Hepatocyte (in vitro differentiated cells): ENCODE data around the gene SMDT1. TPM values are rescaled to one million over a fixed set of nuclear protein-coding genes. Genes with fewer than 3 reads are reported as not detected.
"Not testable (repeated sequence)": the region's sequence is repeated elsewhere in the genome, so short reads cannot be mapped to it uniquely, and the experiment has no call there.

Source experiments
- DNase-seq: peaks from one replicate; pipeline ENCODE4 v3.0.0-alpha.2; 2016; ENCODE audit warnings: low spot score
- H2AFZ ChIP-seq: fragments of 200-600 bp; sonication (generic); 2 replicates; pipeline ENCODE4 v1.6.0; 2016; ENCODE audit warnings: antibody characterized with exemption, mild to moderate bottlenecking
- H3K27ac ChIP-seq: fragments of 200-600 bp; sonication (generic); 2 replicates; pipeline ENCODE4 v1.5.1; 2016; ENCODE audit warnings: mild to moderate bottlenecking
- H3K27me3 ChIP-seq: fragments of 200-600 bp; sonication (generic); 2 replicates; pipeline ENCODE4 v1.6.1; 2016
- H3K36me3 ChIP-seq: fragments of 200-600 bp; sonication (generic); replicated peaks from 2 replicates; pipeline ENCODE4 v1.5.1; 2016; ENCODE audit warnings: low read depth; ENCODE audit not compliant: insufficient read depth
- H3K4me1 ChIP-seq: fragments of 200-600 bp; sonication (generic); 2 replicates; pipeline ENCODE4 v1.5.1; 2016; ENCODE audit warnings: mild to moderate bottlenecking, moderate library complexity; ENCODE audit not compliant: insufficient read depth
- H3K4me2 ChIP-seq: fragments of 200-600 bp; sonication (generic); 2 replicates; pipeline ENCODE4 v1.6.0; 2016
- H3K4me3 ChIP-seq: fragments of 200-600 bp; sonication (generic); 2 replicates; pipeline ENCODE4 v1.5.1; 2016; ENCODE audit warnings: mild to moderate bottlenecking
- H3K79me2 ChIP-seq: fragments of 200-600 bp; sonication (generic); 2 replicates; pipeline ENCODE4 v1.6.0; 2017; ENCODE audit warnings: mild to moderate bottlenecking
- H3K9me2 ChIP-seq: fragments of 200-600 bp; sonication (generic); replicated peaks from 2 replicates; pipeline ENCODE4 v1.6.0; 2017; ENCODE audit warnings: mild to moderate bottlenecking; ENCODE audit not compliant: insufficient read depth
- H3K9me3 ChIP-seq: fragments of 200-600 bp; sonication (generic); 2 replicates; pipeline ENCODE4 v1.5.1; 2016; ENCODE audit warnings: low read depth, mild to moderate bottlenecking
- H4K20me1 ChIP-seq: fragments of 200-600 bp; sonication (generic); 2 replicates; pipeline ENCODE4 v1.6.0; 2016; ENCODE audit warnings: mild to moderate bottlenecking; ENCODE audit not compliant: insufficient read depth, poor library complexity, severe bottlenecking
- EZH2 ChIP-seq: fragments of 200-600 bp; sonication (generic); IDR thresholded peaks from 2 replicates; pipeline ENCODE4 v1.6.1; 2016; ENCODE audit warnings: antibody characterized with exemption, mild to moderate bottlenecking, borderline replicate concordance
- EZH2phosphoT487 ChIP-seq: fragments of 200-600 bp; sonication (generic); IDR thresholded peaks from one replicate; pipeline ENCODE4 v1.6.1; 2018; ENCODE audit warnings: antibody characterized with exemption, mild to moderate bottlenecking, low read depth, moderate library complexity; ENCODE audit not compliant: unreplicated experiment, severe bottlenecking
- WGBS: methylation state at CpG from one replicate; pipeline ENCODE4 v1.1.6; 2016; ENCODE audit warnings: low lambda C conversion rate; ENCODE audit errors: missing lambda C conversion rate; 5-methylcytosine and 5-hydroxymethylcytosine counted together
- polyA plus RNA-seq: library from polyadenylated mRNA; unstranded; fragments of >200 nt; fragmentation: Nextera tagmentation; extraction: Ambion mirVana; gene quantifications from 2 replicates; pipeline ENCODE4 v1.2.1, GENCODE V29; 2016
- total RNA-seq: library from RNA; depleted of rRNA; stranded (reverse); fragments of >200 nt; gene quantifications from 2 replicates; pipeline ENCODE4 v1.2.3, GENCODE V29; 2014
- TF ChIP-seq, protein P1 (sequence below): fragments of 200-600 bp; sonication (generic); IDR thresholded peaks from 2 replicates; pipeline ENCODE4 v1.5.1; 2016; ENCODE audit warnings: antibody characterized with exemption, mild to moderate bottlenecking; ENCODE audit not compliant: poor library complexity

SMDT1 gene
- total and polyA plus RNA-seq, 2 experiments from 2014 or later, result 10.8 to 145 TPM

GRCh38 chr22:42068291-42068690 lies 11.2 kb upstream of the SMDT1 start:
- TF ChIP-seq EZH2 (no peak), EZH2phosphoT487 (no peak)
- TF ChIP-seq, protein P1, sequence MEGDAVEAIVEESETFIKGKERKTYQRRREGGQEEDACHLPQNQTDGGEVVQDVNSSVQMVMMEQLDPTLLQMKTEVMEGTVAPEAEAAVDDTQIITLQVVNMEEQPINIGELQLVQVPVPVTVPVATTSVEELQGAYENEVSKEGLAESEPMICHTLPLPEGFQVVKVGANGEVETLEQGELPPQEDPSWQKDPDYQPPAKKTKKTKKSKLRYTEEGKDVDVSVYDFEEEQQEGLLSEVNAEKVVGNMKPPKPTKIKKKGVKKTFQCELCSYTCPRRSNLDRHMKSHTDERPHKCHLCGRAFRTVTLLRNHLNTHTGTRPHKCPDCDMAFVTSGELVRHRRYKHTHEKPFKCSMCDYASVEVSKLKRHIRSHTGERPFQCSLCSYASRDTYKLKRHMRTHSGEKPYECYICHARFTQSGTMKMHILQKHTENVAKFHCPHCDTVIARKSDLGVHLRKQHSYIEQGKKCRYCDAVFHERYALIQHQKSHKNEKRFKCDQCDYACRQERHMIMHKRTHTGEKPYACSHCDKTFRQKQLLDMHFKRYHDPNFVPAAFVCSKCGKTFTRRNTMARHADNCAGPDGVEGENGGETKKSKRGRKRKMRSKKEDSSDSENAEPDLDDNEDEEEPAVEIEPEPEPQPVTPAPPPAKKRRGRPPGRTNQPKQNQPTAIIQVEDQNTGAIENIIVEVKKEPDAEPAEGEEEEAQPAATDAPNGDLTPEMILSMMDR, result no peak
- H3K27me3 ChIP-seq, result no peaks in the 10 kb centered on the region
- no peaks in the 10 kb centered on the region for H3K36me3 ChIP-seq
- no peaks in the 10 kb centered on the region for H3K9me2 ChIP-seq
- no peak overlapping the region for H3K4me3 ChIP-seq
- no peaks in the 10 kb centered on the region for H4K20me1 ChIP-seq
- WGBS, result 97% methylated on average over 4 of the region's 4 CpGs
- peaks cover 13% of the 10 kb centered on the region for H3K4me1 ChIP-seq
- no peak overlapping the region for H2AFZ ChIP-seq
- H3K4me2 ChIP-seq, result no peak overlapping the region
- peaks cover 7% of the 10 kb centered on the region for H3K79me2 ChIP-seq
- DNase-seq, result no peak
- H3K27ac ChIP-seq, result no peak overlapping the region
- no peaks in the 10 kb centered on the region for H3K9me3 ChIP-seq

DNA sequence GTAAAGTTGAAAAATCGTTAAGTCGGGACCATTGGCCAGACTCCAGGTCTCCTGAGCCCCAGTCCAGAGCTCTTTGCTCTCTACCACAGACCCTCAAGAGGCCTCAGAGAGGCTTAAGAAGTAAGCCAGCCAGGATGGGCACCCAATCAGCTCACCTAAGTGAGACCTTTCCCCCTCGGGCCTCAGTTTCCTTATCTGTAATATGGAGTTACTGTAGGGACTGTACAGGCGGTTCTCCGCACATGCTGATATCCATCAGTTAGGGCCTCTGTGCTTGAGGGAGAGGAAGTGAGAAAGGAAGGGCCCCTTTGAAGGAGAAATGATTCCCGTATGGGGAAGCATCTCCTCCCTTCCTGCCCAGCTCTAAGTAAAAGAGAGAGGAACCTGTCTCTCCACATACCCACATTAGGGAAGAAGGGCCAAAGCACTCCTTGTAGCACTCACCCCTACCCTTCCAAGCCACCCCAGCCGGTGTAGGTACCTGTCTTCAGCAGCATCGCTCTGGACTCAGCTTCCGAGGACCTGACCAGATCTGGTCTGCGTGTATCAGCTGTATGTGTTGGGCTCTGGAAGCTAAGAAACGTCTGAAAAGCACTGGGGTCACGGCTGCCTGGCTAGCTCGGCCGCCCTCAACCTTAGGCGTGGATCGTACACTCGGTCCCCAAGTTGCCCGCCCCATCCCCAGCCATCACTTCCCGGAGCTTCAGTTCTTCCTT lies 9.5 kb upstream of the SMDT1 start:
- Histone ChIP-seq H2AFZ (peak overlapping the region; percentile 53), H3K4me1 (peaks cover 13% of the 10 kb centered on the region)

DNA sequence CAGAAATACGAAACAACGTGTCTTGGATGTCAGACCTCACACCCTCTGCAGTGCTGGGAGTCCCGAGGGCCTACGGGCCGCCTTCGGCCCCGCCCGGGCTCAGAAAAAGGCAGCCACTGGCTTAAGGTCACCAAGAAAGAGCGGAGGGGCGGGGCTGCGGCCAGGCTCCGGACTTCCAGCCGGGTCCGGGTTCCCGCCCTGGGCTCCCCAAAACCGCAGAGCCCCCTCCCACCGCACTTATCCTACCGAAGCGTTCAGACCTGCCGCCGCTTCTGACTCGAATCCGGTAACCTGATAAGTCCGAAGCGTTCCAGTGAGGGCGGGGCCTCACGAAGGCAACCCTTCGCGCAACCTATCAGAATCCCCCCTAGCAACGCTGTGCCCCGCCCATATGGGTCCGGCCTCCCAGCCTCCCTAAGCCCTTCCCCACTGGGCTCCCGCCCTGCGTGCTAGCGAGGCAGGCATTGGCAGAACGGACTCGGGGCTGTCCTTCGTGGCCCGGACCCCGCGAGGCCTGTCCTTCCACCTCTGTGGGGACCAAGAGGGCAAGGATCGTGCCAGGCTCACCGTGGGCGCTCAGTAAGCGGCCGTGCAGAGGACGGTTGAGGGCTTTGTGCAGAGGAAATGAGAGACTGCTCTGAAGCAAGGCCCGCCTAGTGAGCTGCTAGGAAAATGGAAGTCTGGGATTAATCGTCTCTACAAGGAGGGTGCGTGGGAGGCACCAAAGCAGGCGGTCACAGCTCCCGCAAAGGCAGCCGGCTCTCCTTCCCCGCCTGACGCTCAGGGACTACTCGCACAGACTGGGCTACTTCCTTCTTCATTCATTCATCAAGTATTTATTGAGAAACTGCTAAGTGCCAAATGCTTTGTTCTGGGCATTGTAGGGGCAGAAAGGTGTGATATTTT lies 8.7 kb upstream of the SMDT1 start, which contains the start of gene NAGA:
TSS of gene NAGA (minus strand) at position 296 of the 906 bp plus-strand sequence. CDS start 515 bp downstream, outside the sequence.
- peak; percentile 98 for DNase-seq
- Histone ChIP-seq H4K20me1 (no peaks in the 10 kb centered on the region), H3K4me3 (peak within 1 kb of the TSS; percentile 37), H3K36me3 (no peaks in the 10 kb centered on the region), H2AFZ (peak within 1 kb of the TSS; percentile 74), H3K27me3 (no peaks in the 10 kb centered on the region), H3K4me2 (peak within 1 kb of the TSS; percentile 87), H3K9me2 (no peaks in the 10 kb centered on the region), H3K9me3 (no peaks in the 10 kb centered on the region), H3K4me1 (peaks cover 13% of the 10 kb centered on the region), H3K27ac (peak within 1 kb of the TSS; percentile 86), H3K79me2 (peaks cover 7% of the 10 kb centered on the region)
- WGBS, result 2% methylated on average over 54 of the region's 56 CpGs
- no peak for TF ChIP-seq EZH2
- TF ChIP-seq, protein P1, result no peak
- TF ChIP-seq EZH2phosphoT487, result no peak

More for the DNA sequence above, 9.5 kb upstream of the SMDT1 start:
- peak overlapping the region; percentile 86 for H3K27ac ChIP-seq
- TF ChIP-seq EZH2, result no peak
- no peak for TF ChIP-seq EZH2phosphoT487
- TF ChIP-seq, protein P1, result no peak
- 25% methylated on average over 19 of the region's 19 CpGs for WGBS
- H4K20me1 ChIP-seq, result no peaks in the 10 kb centered on the region
- no peaks in the 10 kb centered on the region for H3K9me2 ChIP-seq
- no peaks in the 10 kb centered on the region for H3K27me3 ChIP-seq
- H3K36me3 ChIP-seq, result no peaks in the 10 kb centered on the region
- H3K4me3 ChIP-seq, result peak overlapping the region; percentile 37
- no peaks in the 10 kb centered on the region for H3K9me3 ChIP-seq
- peaks cover 7% of the 10 kb centered on the region for H3K79me2 ChIP-seq
- H3K4me2 ChIP-seq, result peak overlapping the region; percentile 87
- no peak for DNase-seq

- not testable (repeated sequence) for H3K9me3 ChIP-seq
- peak overlapping the region; percentile 4 for H3K4me3 ChIP-seq
- H3K4me2 ChIP-seq, result peak overlapping the region; percentile 87
These were observed 8.0 kb upstream of the SMDT1 start for GRCh38 chr22:42071508-42071907.

More at GRCh38 chr22:42071508-42071907, 8.0 kb upstream of the SMDT1 start:
- Histone ChIP-seq H2AFZ (peak overlapping the region; percentile 74), H3K4me1 (peaks cover 13% of the 10 kb centered on the region), H3K27ac (peak overlapping the region; percentile 86)
- WGBS, result 89% methylated on average over 7 of the region's 7 CpGs
- not testable (repeated sequence) for H4K20me1 ChIP-seq, DNase-seq, H3K27me3 ChIP-seq, H3K9me2 ChIP-seq, H3K79me2 ChIP-seq, H3K36me3 ChIP-seq
